ENCODE data around the gene UST. TPM values are rescaled to one million over a fixed set of nuclear protein-coding genes. Genes with fewer than 3 reads are reported as not detected.

UST gene
- total RNA-seq, 2 donors from 2014 or later, result 4.3 to 5.3 TPM

DNA sequence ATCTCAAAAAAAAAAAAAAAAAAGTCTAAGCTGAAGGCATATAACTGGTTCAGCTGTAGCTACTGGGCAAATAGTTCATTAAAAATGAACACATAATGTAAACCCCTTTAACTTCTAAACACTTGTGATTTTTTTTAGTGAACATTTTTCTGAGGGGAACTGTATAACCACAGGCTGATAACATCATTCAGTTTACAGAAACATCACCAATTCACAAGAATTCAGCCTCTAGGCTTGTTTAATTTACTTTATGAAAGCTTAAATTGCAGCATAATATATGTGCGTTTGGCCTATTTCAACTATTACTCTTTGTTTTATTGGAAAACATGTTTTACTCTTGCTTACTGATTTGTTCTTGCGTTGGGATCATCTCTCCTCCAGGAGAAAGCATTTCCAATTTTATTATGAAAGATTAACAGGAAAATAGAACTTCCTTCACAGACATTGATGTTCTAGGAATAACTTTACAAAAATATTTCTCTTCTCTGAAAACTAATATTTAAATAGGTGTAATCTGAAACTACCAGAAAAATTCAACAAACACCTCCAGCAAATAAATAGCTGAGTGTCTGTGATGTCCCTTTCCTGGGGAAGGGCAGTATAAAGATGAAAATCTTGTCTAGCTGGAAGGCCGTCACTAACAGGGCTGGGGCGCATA, 284.5 kb downstream of the UST start:
- Histone ChIP-seq H3K9me3 (peaks cover 0 to 3% of the 10 kb centered on the region in 2 donors), H3K36me3 (no peaks in the 10 kb centered on the region), H3K4me1 (no peaks in the 10 kb centered on the region), H3K27me3 (no peaks in the 10 kb centered on the region), H3K27ac (no peak overlapping the region), H3K4me3 (no peak overlapping the region)
- no peak for DNase-seq (ENCODE audit: low spot score)
- TF ChIP-seq, protein P1, sequence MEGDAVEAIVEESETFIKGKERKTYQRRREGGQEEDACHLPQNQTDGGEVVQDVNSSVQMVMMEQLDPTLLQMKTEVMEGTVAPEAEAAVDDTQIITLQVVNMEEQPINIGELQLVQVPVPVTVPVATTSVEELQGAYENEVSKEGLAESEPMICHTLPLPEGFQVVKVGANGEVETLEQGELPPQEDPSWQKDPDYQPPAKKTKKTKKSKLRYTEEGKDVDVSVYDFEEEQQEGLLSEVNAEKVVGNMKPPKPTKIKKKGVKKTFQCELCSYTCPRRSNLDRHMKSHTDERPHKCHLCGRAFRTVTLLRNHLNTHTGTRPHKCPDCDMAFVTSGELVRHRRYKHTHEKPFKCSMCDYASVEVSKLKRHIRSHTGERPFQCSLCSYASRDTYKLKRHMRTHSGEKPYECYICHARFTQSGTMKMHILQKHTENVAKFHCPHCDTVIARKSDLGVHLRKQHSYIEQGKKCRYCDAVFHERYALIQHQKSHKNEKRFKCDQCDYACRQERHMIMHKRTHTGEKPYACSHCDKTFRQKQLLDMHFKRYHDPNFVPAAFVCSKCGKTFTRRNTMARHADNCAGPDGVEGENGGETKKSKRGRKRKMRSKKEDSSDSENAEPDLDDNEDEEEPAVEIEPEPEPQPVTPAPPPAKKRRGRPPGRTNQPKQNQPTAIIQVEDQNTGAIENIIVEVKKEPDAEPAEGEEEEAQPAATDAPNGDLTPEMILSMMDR (IDR thresholded peaks at IDR 0.05), result no peak

DNA sequence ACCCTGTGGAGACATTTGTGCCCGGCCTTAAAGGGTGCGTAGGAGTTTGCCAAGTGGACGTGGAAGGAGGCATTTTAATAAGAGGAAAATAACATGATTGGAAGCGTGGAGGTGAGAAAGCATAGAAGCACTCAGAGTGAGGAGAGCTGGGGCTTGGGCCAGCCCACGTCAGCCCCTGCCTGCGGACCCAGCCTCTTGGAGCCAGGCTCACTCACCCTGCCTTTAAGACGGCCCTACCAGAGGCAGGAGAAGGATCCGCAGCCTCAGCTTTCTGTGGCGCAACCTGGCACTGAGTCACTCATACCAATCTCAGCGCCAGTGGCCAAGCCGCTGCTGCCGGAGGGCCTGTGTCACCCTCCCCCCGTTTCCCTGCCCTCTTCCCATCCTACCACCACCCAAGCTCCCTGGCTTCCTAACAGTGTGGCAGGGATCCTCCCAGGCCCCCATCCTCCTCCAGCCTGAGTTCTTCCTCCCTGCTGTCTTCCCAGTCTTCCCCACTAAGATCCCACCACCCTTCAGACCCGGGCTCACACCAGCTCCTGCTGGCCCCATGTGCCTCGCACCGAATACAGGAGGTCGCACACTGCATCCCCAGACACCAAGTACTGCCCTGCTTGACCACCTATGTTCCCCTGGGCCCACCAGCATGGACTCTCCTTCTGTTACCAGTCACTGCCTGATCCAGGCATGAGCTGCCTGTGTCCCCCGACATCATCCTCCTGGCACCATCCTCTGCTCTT, 285.2 kb downstream of the UST start:
- Histone ChIP-seq H3K4me3 (no peak overlapping the region), H3K36me3 (no peaks in the 10 kb centered on the region), H3K27me3 (no peaks in the 10 kb centered on the region), H3K9me3 (no peaks in the 10 kb centered on the region), H3K27ac (no peak overlapping the region), H3K4me1 (no peaks in the 10 kb centered on the region)
- no peak for DNase-seq (ENCODE audit: low spot score)
- TF ChIP-seq, protein P1 (IDR thresholded peaks at IDR 0.05), result no peak

DNA sequence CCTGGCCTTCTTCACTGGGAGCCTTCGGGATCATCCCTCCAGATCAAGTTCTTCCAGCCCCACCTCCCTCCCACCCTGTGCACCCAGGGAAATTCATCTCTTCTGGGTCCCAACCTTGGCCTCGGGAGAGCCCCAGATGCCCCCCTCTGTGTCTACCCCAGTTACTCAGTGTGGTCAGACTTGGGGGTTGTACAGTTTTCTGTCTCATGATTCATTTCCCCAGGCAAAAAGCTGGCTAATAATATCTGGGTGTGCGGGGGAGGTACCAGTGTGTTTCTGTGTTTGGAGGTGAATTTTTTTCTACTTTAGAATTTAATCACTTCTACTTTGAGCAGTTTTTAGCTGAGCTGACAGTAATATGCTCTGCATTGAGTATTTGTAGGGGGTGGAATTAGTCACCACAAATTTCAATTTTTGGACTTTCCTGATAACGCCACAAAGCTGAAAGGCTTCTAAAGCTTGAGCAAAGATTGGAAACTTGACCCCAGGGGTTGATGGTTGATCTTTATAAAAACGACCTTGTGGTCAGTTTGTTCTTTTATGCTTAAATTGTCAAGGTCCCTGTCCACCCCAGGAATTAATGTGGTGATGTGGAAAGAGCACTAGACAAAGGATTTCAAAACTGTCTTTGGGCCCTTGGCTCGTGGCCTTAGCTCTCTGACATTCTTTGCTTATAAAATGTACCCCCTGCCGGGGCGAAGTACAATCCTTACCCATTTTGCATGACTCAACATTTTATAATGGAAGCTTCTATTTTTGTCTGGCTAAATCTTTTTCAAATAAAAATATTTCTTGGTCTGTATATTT, 286.0 kb downstream of the UST start:
- Histone ChIP-seq H3K36me3 (no peaks in the 10 kb centered on the region), H3K9me3 (no peaks in the 10 kb centered on the region), H3K4me1 (no peaks in the 10 kb centered on the region), H3K4me3 (no peak overlapping the region), H3K27me3 (no peaks in the 10 kb centered on the region), H3K27ac (no peak overlapping the region)
- no peak for DNase-seq (ENCODE audit: low spot score)
- TF ChIP-seq, protein P1 (IDR thresholded peaks at IDR 0.05), result no peak

DNA sequence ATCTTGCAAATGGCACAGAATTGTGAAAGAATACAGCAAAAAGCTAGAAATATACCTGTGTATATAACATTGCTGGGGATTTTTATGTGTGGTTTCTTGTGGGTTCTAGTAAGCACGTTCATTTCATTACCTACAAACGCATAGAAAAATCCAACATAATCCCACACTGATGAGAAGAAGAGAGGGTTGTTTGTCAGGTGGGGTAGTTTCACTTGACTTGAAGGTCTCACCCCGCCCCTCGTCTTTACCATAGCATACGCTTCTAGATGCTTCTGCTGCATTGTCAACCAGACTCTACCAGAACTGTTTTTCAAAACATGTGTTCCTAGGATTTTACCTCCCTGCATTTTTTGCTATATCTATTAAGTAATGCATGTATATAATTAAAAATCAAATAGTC, 286.6 kb downstream of the UST start:
- no peak overlapping the region for H3K27ac ChIP-seq
- H3K4me3 ChIP-seq, result no peak overlapping the region
- H3K36me3 ChIP-seq, result no peaks in the 10 kb centered on the region
- H3K9me3 ChIP-seq, result no peaks in the 10 kb centered on the region
- H3K4me1 ChIP-seq, result no peaks in the 10 kb centered on the region
- TF ChIP-seq, protein P1 (IDR thresholded peaks at IDR 0.05), result no peak
- DNase-seq (ENCODE audit: low spot score), result no peak
- no peaks in the 10 kb centered on the region for H3K27me3 ChIP-seq

DNA sequence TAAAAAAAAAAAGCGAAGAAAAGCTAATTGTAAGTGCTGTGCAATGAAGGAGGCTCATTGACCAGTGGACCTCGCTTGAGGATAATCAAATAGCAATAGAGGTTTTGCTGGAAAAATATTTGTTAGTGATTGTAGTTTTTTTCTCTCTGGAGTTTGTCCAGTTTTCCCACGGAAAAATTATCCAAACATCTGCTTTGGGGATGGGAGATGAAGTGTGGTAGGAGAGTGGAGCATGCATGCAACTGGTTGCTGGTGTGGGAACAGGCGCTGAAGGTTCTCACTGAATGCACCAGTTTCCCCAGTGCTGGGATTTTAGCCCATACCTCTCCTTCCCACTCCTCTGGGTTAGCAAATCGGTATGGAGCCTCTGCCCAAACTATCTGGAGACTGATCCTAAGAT, 288.9 kb downstream of the UST start:
- Histone ChIP-seq H3K27me3 (no peaks in the 10 kb centered on the region), H3K27ac (no peak overlapping the region), H3K4me3 (no peak overlapping the region), H3K9me3 (no peaks in the 10 kb centered on the region), H3K36me3 (no peaks in the 10 kb centered on the region), H3K4me1 (no peaks in the 10 kb centered on the region)
- TF ChIP-seq, protein P1 (IDR thresholded peaks at IDR 0.05), result no peak
- no peak for DNase-seq (ENCODE audit: low spot score)
